ENCODE results near the gene GIGYF2. TPM values are rescaled to one million over a fixed set of nuclear protein-coding genes. Genes with fewer than 3 reads are reported as not detected.

GIGYF2 gene
- total RNA-seq, 2 donors from 2014 or later: 61.2 to 62.7 TPM

DNA sequence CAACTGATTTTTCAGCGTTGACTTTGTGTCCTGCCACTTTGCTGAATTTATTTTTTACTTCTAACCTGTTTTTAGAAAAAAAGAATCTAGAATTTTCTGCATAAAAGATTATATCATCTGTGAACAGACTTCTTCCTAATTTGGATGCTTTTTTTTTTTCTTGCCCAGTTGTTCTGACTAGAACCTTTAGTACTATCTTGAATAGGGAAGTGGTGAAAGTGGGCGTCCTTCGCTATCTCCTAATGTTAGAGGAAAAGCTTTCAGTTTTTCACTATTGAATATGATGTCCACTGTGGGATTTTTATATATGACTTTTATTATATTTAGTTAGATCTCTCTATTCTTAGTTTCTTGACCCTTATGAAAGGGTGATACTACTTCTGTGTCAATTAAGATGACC lies 105.0 kb downstream of the GIGYF2 start:
- Mint-ChIP-seq H3K27ac (no peak overlapping the region), H3K27me3 (ENCODE audit: low read depth) (no peaks in the 10 kb centered on the region), H3K36me3 (ENCODE audit: insufficient read depth in 2 of 2) (peaks cover 11 to 36% of the 10 kb centered on the region in 2 donors), H3K9me3 (no peaks in the 10 kb centered on the region), H3K4me3 (no peak overlapping the region), H3K4me1 (ENCODE audit: low read depth) (no peaks in the 10 kb centered on the region)
- no peak for ATAC-seq (replicated peaks in 1 of 2)
- no peak for DNase-seq

DNA sequence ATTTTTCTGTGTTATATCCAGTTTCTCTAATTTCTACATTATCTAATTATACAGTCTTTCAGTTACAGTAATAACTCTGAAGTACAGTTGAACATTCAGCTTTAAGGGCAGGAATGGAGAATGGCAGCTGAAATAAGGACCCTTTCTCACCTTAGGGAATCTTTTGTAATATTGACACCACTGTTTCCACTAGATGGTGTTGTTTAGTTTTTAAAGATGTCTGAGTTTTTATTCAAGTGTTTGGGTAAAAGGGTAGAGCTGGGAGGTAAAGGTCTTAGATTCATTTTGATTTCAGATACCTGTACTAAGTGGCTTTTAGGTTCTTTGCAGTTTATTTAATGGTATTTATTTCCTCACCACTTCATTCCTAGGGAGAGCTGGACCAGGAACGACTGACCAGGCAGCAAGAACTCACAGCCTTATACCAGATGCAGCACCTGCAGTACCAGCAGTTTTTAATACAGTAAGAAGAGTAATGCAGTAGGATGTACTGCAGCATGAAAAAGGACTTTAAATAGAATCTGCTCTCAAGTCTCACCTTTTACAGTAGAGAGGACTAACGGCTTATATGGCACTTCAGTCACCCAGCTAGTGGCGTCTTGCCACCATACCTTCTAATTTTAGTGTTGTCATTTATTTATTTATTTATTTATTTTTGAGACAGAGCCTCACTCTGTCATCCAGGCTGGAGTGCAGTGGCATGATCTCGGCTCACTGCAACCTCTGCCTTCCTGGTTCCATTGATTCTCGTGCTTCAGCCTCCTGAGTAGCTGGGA lies 112.4 kb downstream of the GIGYF2 start:
- peaks cover 7 to 13% of the 10 kb centered on the region in 2 donors for H3K36me3 Mint-ChIP-seq (ENCODE audit: insufficient read depth in 2 of 2)
- no peak overlapping the region for H3K4me3 Mint-ChIP-seq
- no peaks in the 10 kb centered on the region for H3K4me1 Mint-ChIP-seq (ENCODE audit: low read depth)
- H3K9me3 Mint-ChIP-seq: no peaks in the 10 kb centered on the region
- ATAC-seq (replicated peaks in 1 of 2): no peak
- no peak for DNase-seq
- no peak overlapping the region for H3K27ac Mint-ChIP-seq
- no peaks in the 10 kb centered on the region for H3K27me3 Mint-ChIP-seq (ENCODE audit: low read depth)

DNA sequence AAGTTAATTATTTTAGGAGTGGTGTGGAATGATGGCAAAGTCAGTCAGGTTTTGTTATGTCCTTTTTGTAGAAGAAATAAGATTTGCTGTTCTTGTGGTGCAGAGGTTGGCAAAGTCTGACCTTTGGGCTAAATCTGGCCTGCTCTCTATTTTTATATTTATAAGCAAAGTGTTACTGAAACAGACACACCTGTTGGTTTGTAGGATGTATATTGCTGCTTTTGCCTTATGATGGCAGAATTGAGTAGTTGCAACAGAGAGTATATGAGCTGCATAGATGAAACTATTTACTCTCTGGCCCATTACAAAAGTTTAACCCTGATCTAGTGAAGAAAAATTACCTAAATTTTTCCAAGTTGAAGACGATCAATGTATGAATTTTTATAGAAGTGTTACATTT lies 113.3 kb downstream of the GIGYF2 start:
- no peaks in the 10 kb centered on the region for H3K27me3 Mint-ChIP-seq (ENCODE audit: low read depth)
- H3K4me3 Mint-ChIP-seq: no peak overlapping the region
- ATAC-seq (replicated peaks in 1 of 2): no peak
- peaks cover 4 to 11% of the 10 kb centered on the region in 2 donors for H3K36me3 Mint-ChIP-seq (ENCODE audit: insufficient read depth in 2 of 2)
- no peaks in the 10 kb centered on the region for H3K9me3 Mint-ChIP-seq
- no peaks in the 10 kb centered on the region for H3K4me1 Mint-ChIP-seq (ENCODE audit: low read depth)
- no peak for DNase-seq
- no peak overlapping the region for H3K27ac Mint-ChIP-seq

DNA sequence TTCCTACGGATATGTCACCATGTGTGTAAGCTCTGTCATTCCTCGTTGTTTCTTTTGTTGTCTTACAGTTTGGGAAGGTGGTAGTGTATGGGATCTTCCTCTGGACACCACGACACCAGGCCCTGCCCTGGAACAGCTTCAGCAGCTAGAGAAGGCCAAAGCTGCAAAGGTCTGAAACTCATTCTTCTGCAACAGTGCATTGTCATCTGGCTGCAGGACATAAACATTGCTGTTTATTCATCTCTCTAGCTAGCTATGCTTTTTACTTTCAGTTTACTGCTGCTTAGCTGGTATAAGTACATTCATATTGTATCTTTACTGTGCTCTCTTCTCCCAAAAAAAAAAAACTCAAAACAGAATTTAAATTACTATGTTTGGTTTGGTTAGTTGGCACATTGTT lies 118.4 kb downstream of the GIGYF2 start:
- Mint-ChIP-seq H3K9me3 (no peaks in the 10 kb centered on the region), H3K4me1 (ENCODE audit: low read depth) (no peaks in the 10 kb centered on the region), H3K27ac (peak overlapping the region; percentile 33), H3K4me3 (no peak overlapping the region), H3K36me3 (ENCODE audit: insufficient read depth in 2 of 2) (peaks cover 6 to 26% of the 10 kb centered on the region in 2 donors), H3K27me3 (ENCODE audit: low read depth) (no peaks in the 10 kb centered on the region)
- ATAC-seq (replicated peaks in 1 of 2) (no peak), DNase-seq (no peak)

- no peak for DNase-seq
- Mint-ChIP-seq H3K27me3 (ENCODE audit: low read depth) (no peaks in the 10 kb centered on the region), H3K4me1 (ENCODE audit: low read depth) (no peaks in the 10 kb centered on the region), H3K36me3 (ENCODE audit: insufficient read depth in 2 of 2) (peaks cover 5 to 31% of the 10 kb centered on the region in 2 donors), H3K9me3 (no peaks in the 10 kb centered on the region), H3K27ac (no peak overlapping the region), H3K4me3 (no peak overlapping the region)
- no peak for ATAC-seq (replicated peaks in 1 of 2)
Observed at GRCh38 chr2:232816657-232817056, 119.5 kb downstream of the GIGYF2 start.

DNA sequence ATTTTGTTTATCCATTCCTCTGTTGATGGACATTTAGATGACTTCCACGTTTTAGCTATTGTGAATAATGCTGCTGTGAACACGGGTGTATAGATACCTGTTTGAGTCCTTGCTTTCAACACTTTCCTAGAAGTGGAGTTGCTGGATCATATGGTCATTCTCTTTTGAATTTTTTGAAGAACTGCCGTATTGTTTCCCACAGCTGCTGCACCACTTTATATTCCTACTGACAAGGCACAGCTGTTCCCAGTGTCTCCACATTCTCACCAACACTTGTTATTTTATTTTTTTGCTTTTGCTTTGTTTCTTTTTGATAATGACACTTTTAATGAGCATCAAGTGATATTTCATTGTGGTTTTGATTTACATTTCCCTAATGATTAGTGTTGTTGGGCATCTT lies 120.6 kb downstream of the GIGYF2 start:
- Mint-ChIP-seq H3K9me3 (no peaks in the 10 kb centered on the region), H3K27ac (peak overlapping the region; percentile 80), H3K4me1 (ENCODE audit: low read depth) (no peaks in the 10 kb centered on the region), H3K27me3 (ENCODE audit: low read depth) (no peaks in the 10 kb centered on the region), H3K4me3 (no peak overlapping the region), H3K36me3 (ENCODE audit: insufficient read depth in 2 of 2) (peaks cover 5 to 24% of the 10 kb centered on the region in 2 donors)
- DNase-seq (no peak), ATAC-seq (replicated peaks in 1 of 2) (no peak)

DNA sequence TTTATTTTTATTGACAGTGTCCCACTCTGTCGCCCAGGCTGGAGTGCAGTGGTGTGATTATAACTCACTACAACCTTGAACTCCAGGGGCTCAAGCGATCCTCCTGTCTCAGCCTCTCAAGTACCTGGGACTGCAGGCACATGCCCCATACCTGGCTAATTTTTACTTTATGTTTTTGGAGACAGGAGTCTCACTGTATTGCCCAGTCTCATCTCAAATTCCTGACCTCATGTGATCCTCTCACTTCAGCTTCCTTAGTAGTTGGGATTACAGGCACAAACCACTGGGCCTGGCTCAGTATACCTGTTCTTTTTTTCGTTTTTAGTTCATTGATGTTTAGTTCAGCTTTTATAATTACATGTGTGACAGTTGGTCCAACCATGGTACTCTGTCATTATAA lies 132.9 kb downstream of the GIGYF2 start:
- Mint-ChIP-seq H3K27me3 (ENCODE audit: low read depth) (no peaks in the 10 kb centered on the region), H3K4me3 (no peak overlapping the region), H3K36me3 (ENCODE audit: insufficient read depth in 2 of 2) (peaks cover 7 to 24% of the 10 kb centered on the region in 2 donors), H3K9me3 (peaks cover 0 to 2% of the 10 kb centered on the region in 2 donors), H3K27ac (no peak overlapping the region), H3K4me1 (ENCODE audit: low read depth) (peaks cover 8% of the 10 kb centered on the region)
- ATAC-seq (replicated peaks in 1 of 2) (no peak), DNase-seq (no peak)

DNA sequence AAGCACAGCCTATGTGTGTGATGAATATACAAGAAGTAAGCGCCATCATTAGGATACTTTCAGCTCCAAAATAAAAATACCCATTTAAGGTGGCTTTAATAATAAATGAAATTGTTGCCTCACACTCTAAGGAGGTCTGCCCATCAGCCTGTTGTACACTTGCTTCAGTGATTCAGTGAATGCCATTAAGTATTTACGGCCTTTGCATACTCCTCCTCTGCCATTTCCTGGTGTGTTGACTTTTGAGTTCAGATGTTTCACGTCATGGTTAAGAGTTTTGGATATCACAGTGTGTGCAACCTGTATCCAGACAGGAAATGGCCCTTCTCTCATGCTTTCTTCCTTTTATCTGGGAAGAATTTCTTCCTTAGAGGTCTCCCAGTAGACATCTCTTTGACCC lies 134.4 kb downstream of the GIGYF2 start:
- H3K4me1 Mint-ChIP-seq (ENCODE audit: low read depth): peaks cover 3% of the 10 kb centered on the region
- H3K27me3 Mint-ChIP-seq (ENCODE audit: low read depth): no peaks in the 10 kb centered on the region
- H3K9me3 Mint-ChIP-seq: no peaks in the 10 kb centered on the region
- no peak overlapping the region for H3K4me3 Mint-ChIP-seq
- H3K36me3 Mint-ChIP-seq (ENCODE audit: insufficient read depth in 2 of 2): peaks cover 2 to 16% of the 10 kb centered on the region in 2 donors
- no peak for DNase-seq
- no peak for ATAC-seq (replicated peaks in 1 of 2)
- H3K27ac Mint-ChIP-seq: no peak overlapping the region

GRCh38 chr2:232833830-232834229 lies 136.7 kb downstream of the GIGYF2 start:
- Mint-ChIP-seq H3K4me3 (no peak overlapping the region), H3K27ac (peak overlapping the region; percentile 59), H3K9me3 (no peaks in the 10 kb centered on the region), H3K27me3 (ENCODE audit: low read depth) (no peaks in the 10 kb centered on the region), H3K4me1 (ENCODE audit: low read depth) (peaks cover 20% of the 10 kb centered on the region), H3K36me3 (ENCODE audit: insufficient read depth in 2 of 2) (peaks cover 6 to 16% of the 10 kb centered on the region in 2 donors)
- ATAC-seq (replicated peaks in 1 of 2): no peak
- DNase-seq: no peak

DNA sequence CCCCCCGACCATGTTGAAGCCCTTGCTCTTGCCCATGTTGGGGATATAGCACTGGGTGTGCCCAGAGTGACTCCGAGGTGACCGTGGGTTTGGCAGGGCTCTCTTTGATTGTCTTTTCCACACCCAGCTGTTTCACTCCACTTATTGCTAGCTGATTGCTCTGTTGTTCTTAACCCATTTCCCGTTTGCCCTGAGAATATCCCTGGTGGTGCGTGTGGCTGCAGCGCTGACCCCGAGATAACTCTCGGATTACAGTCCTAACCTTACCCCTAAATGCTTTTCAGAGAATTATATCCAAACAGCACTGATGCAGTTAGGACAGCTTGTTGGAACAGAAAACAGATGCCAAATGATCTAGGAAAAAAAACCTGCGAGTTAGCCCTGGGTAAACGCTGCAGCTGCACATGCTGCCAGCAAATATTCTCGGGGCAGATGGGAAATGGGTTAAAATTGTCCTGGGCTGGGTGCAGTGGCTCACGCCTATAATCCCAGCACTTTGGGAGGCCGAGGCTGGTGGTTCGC lies 138.6 kb downstream of the GIGYF2 start:
- Mint-ChIP-seq H3K9me3 (no peaks in the 10 kb centered on the region), H3K27ac (no peak overlapping the region), H3K4me1 (ENCODE audit: low read depth) (peaks cover 27% of the 10 kb centered on the region), H3K36me3 (ENCODE audit: insufficient read depth in 2 of 2) (peaks cover 12 to 29% of the 10 kb centered on the region in 2 donors), H3K27me3 (ENCODE audit: low read depth) (no peaks in the 10 kb centered on the region), H3K4me3 (no peak overlapping the region)
- DNase-seq (no peak), ATAC-seq (replicated peaks in 1 of 2) (no peak)

DNA sequence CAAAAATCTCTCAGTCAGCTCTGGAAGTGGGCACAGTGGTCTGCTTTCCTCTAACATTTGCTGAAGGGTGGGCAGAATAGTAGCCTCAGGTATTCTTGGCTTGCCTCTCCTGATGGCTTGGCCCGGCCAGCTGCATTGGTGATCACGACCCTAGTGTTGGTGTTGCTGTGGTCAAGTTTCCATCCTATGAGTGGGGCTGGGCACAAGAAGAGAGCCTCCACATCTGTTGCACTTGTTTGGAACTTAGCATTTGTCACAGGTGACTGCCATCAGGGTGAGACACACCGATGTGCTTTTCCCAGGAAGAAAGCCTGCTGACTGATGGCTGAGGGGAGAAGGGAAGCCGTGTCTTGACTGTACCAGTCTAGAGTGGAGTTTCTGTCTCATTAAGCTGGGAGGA lies 139.8 kb downstream of the GIGYF2 start:
- ATAC-seq (replicated peaks in 1 of 2) (no peak), DNase-seq (no peak)
- peak overlapping the region; percentile 41 for H3K27ac Mint-ChIP-seq
- H3K27me3 Mint-ChIP-seq (ENCODE audit: low read depth): no peaks in the 10 kb centered on the region
- peaks cover 27% of the 10 kb centered on the region for H3K4me1 Mint-ChIP-seq (ENCODE audit: low read depth)
- H3K36me3 Mint-ChIP-seq (ENCODE audit: insufficient read depth in 2 of 2): peaks cover 13 to 27% of the 10 kb centered on the region in 2 donors
- H3K9me3 Mint-ChIP-seq: no peaks in the 10 kb centered on the region
- no peak overlapping the region for H3K4me3 Mint-ChIP-seq

DNA sequence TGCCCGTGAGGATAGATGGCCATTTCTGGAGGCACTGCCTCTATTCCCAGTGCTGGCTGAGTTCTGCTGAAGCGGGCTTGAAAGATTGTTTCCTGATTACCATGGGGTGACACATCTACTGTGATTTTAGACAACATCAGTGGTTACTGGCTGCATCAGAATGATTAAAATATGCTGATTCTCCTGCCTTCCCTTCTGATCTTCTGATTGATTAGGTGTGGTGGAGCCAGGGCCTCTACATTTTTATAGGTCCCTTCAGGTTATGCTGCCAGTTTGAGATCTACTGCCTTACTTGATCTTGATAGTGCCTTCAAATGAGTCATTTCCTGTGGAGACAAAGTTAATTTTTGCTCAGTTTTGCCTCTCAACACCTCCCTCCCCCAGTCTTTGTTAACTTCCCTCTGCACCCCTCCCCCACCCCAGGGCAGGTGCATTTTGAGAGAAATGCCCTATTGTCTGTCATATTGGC lies 141.3 kb downstream of the GIGYF2 start:
- ATAC-seq (replicated peaks in 1 of 2): peak; percentile 87 to 94
- H3K4me3 Mint-ChIP-seq: peak overlapping the region; percentile 56 to 75
- peak; percentile 46 to 58 for DNase-seq
- H3K27ac Mint-ChIP-seq: peak overlapping the region; percentile 98
- peaks cover 27% of the 10 kb centered on the region for H3K4me1 Mint-ChIP-seq (ENCODE audit: low read depth)
- H3K27me3 Mint-ChIP-seq (ENCODE audit: low read depth): no peaks in the 10 kb centered on the region
- no peaks in the 10 kb centered on the region for H3K9me3 Mint-ChIP-seq
- peaks cover 15 to 25% of the 10 kb centered on the region in 2 donors for H3K36me3 Mint-ChIP-seq (ENCODE audit: insufficient read depth in 2 of 2)

- H3K4me1 Mint-ChIP-seq (ENCODE audit: low read depth): peaks cover 27% of the 10 kb centered on the region
- H3K4me3 Mint-ChIP-seq: peak overlapping the region in 1 of 2 donors; percentile 9
- no peaks in the 10 kb centered on the region for H3K9me3 Mint-ChIP-seq
- H3K27ac Mint-ChIP-seq: peak overlapping the region; percentile 74
- DNase-seq (no peak), ATAC-seq (replicated peaks in 1 of 2) (no peak)
- H3K27me3 Mint-ChIP-seq (ENCODE audit: low read depth): no peaks in the 10 kb centered on the region
- H3K36me3 Mint-ChIP-seq (ENCODE audit: insufficient read depth in 2 of 2): peaks cover 15 to 28% of the 10 kb centered on the region in 2 donors
Observed at GRCh38 chr2:232839411-232840079, 142.4 kb downstream of the GIGYF2 start.
